Right cardiac atrium (tissue), 5 donors: ENCODE measurements around the gene MAP4. TPM values are rescaled to one million over a fixed set of nuclear protein-coding genes. Genes with fewer than 3 reads are reported as not detected.
A peak's percentile ranks its signal among the peaks of the same experiment; 100 is the strongest.

Experiments
- ATAC-seq, 2 donors: fragments of 200-7000 bp; cut with Tn5 transposase; one replicate each; pipeline versions ENCODE4 v1.8.0 to v1.9.1; 2020; ENCODE audit warnings: moderate library complexity in 2 of 2, mild to moderate bottlenecking in 1 of 2
- DNase-seq, 3 donors: peaks; one replicate each; pipeline ENCODE4 v3.0.0-alpha.2; 2020
- H3K27ac ChIP-seq: one replicate; pipeline ENCODE4 v1.5.1; 2013; ENCODE audit warnings: mild to moderate bottlenecking, low read length, control low read depth, moderate library complexity
- H3K27me3 ChIP-seq: one replicate; pipeline ENCODE4 v1.6.1; 2013; ENCODE audit not compliant: control insufficient read depth, insufficient read depth
- H3K4me1 ChIP-seq: one replicate; pipeline ENCODE4 v1.6.1; 2013; ENCODE audit warnings: low read length; ENCODE audit not compliant: control insufficient read depth, insufficient read depth
- H3K4me3 ChIP-seq: one replicate; pipeline ENCODE4 v1.5.1; 2013; ENCODE audit warnings: low read length, control low read depth
- H3K9me3 ChIP-seq: one replicate; pipeline ENCODE4 v1.6.1; 2013; ENCODE audit warnings: low read length; ENCODE audit not compliant: control insufficient read depth
- WGBS: extraction: QIAGEN DNeasy Blood & Tissue Kit; methylation state at CpG from one replicate; pipeline ENCODE4 v1.1.7; 2013; 5-methylcytosine and 5-hydroxymethylcytosine counted together
- intact Hi-C, 4 donors: fragments of 100-400 bp; cut with DNase I; formaldehyde crosslinking; loops; one replicate each; pipeline versions ENCODE4 v1.11.0 to v1.14.0; 2022 to 2023
- polyA plus RNA-seq: library from polyadenylated mRNA; stranded (reverse); fragments of 200-250 nt; gene quantifications from one replicate; pipeline ENCODE4 v1.2.3, GENCODE V29; 2013
- total RNA-seq, 4 donors: library from RNA; stranded (reverse); fragmentation: NEBNext Ultra II Directional; extraction: Animal tissue kit (Norgen Biotek cat#: 25700); gene quantifications; one replicate each; pipeline ENCODE4 v1.2.1, GENCODE V29; 2021
- donor health status: healthy with polysubstance abuse.
- donor health status: DM: no; HTN: yes; CAD: no.
- donor health status: DM: no; HTN: no; CAD: no.
- donor health status: DM: no; HTN: yes; CAD: no; lungs with severe emphysema.
- donor health status: DM: yes; HTN: yes; CAD: no.

Gene MAP4
- total and polyA plus RNA-seq, 5 donors, result 267 to 557 (median 448) TPM

DNA sequence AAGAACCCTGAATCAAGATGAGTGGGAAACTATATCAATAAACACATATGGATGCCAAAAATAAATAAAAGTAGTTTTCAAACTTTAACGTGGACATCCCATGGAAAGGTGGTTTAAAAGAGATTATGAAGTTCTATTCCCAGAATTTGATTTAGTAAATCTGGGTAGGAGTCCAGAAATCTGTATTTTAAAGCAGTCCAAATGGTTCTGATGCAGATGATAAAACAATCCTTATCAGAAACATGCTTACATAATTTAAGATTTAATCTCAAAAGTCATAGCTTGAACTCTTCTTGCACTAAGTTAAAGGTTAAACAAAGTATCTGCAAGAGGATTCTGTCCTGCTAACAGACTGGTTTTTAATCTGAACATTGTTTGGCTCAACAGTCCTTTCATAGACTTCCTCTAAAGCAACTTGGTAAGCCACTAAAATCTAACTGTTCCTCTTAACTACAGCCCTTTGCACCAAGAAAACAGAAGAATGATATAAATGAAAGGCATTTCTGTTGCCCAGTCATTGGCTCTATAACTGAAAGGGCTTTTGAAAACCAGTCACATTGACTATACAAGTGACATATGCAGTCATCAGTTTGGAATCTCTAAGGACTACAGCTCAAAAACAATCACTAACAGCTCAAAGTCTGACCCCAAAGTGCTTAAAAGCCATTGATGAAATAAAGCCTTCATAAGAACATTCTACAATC is 23.4 kb upstream of the MAP4 start:
- Histone ChIP-seq H3K9me3 (no peaks in the 10 kb centered on the region), H3K4me1 (peaks cover 14% of the 10 kb centered on the region), H3K27me3 (no peaks in the 10 kb centered on the region), H3K27ac (peak overlapping the region; percentile 65), H3K4me3 (no peak overlapping the region)
- peak; percentile 29 to 48 for ATAC-seq
- WGBS, result 2% methylated on average over 1 of the region's 1 CpG
- no peak for DNase-seq
- intact Hi-C loops, result no loop called here

- intact Hi-C loops, result no loop called here
- DNase-seq (no peak), ATAC-seq (peak; percentile 12 to 22)
- Histone ChIP-seq H3K4me1 (peaks cover 16% of the 10 kb centered on the region), H3K27ac (peak overlapping the region; percentile 65), H3K27me3 (no peaks in the 10 kb centered on the region), H3K4me3 (no peak overlapping the region), H3K9me3 (no peaks in the 10 kb centered on the region)
- 31% methylated on average over 6 of the region's 6 CpGs for WGBS
Observed at GRCh38 chr3:48038971-48039481, 22.8 kb upstream of the MAP4 start.

DNA sequence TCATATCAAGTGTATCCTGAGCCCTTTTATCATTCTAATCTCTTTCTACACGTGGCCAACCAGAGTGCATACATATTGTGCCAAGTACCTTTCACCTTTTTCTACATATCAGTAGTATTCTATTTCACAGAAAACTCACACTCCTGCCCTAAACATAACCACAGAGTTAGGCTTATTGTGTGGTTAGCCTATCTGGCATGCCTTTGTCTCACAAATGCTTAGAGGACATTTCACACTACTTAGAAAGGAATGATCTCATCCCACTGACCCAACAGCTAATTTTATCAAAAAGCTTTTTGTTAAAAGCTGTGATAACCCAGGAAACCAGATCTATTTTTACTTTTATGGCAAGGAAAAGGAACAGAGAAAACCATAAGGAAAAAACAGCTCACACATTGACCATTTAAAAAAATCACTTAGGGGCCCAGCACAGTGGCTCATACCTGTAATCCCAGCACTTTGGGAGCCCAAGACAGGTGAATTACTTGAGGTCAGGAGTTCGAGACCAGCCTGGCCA is 17.8 kb upstream of the MAP4 start:
- ATAC-seq, result peak; percentile 85 to 91
- intact Hi-C loops, result no loop called here
- H3K4me1 ChIP-seq, result peaks cover 18% of the 10 kb centered on the region

GRCh38 chr3:48030188-48030587 is 14.0 kb upstream of the MAP4 start:
- intact Hi-C loops, result no loop called here
- ATAC-seq, result no peak

More for the DNA sequence above, 17.8 kb upstream of the MAP4 start:
- no peak overlapping the region for H3K4me3 ChIP-seq
- no peaks in the 10 kb centered on the region for H3K9me3 ChIP-seq
- 24% methylated on average over 2 of the region's 2 CpGs for WGBS
- peak overlapping the region; percentile 92 for H3K27ac ChIP-seq
- no peaks in the 10 kb centered on the region for H3K27me3 ChIP-seq
- no peak for DNase-seq

GRCh38 chr3:48026951-48027908 is 11.0 kb upstream of the MAP4 start:
- Histone ChIP-seq H3K4me3 (no peak overlapping the region), H3K4me1 (peaks cover 3% of the 10 kb centered on the region), H3K27me3 (no peaks in the 10 kb centered on the region), H3K27ac (peak overlapping the region; percentile 19), H3K9me3 (no peaks in the 10 kb centered on the region)
- intact Hi-C loops, result no loop called here
- 75% methylated on average over 10 of the region's 10 CpGs for WGBS
- DNase-seq (no peak), ATAC-seq (no peak)

More at GRCh38 chr3:48030188-48030587, 14.0 kb upstream of the MAP4 start:
- no peak overlapping the region for H3K4me3 ChIP-seq
- H3K9me3 ChIP-seq, result no peaks in the 10 kb centered on the region
- H3K27me3 ChIP-seq, result no peaks in the 10 kb centered on the region
- H3K27ac ChIP-seq, result no peak overlapping the region
- WGBS, result 49% methylated on average over 3 of the region's 3 CpGs
- H3K4me1 ChIP-seq, result peaks cover 11% of the 10 kb centered on the region
- no peak for DNase-seq

GRCh38 chr3:48026098-48026497 is 9.9 kb upstream of the MAP4 start:
- no peak for DNase-seq
- Histone ChIP-seq H3K4me1 (peaks cover 3% of the 10 kb centered on the region), H3K27me3 (no peaks in the 10 kb centered on the region), H3K9me3 (no peaks in the 10 kb centered on the region), H3K4me3 (no peak overlapping the region), H3K27ac (no peak overlapping the region)
- 61% methylated on average over 2 of the region's 2 CpGs for WGBS
- no peak for ATAC-seq
- intact Hi-C loops, result no loop called here

GRCh38 chr3:48024401-48024800 is 8.2 kb upstream of the MAP4 start:
- intact Hi-C loops, result no loop called here
- Histone ChIP-seq H3K27ac (no peak overlapping the region), H3K4me3 (no peak overlapping the region), H3K27me3 (no peaks in the 10 kb centered on the region), H3K9me3 (no peaks in the 10 kb centered on the region), H3K4me1 (peaks cover 7% of the 10 kb centered on the region)
- DNase-seq (no peak), ATAC-seq (no peak)
- WGBS, result 67% methylated on average over 1 of the region's 1 CpG

DNA sequence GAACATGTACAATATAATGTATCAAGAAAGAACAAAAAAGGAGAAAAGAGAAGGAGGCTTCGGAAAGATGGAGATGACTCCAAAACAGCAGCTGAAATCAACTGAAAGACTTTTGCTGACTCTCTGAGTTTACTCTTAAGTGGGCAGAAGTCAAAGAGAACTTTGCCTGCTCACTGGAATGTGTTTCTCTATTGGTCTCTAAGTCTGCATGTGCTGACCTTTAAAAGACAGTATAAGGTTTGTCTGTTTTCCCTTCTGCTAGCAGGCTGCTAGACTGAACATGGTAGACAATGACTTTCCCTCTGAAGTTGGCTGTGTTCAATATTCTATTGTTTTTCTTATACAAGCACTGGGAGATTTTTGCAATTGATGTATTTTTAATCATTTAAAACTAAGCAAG is 7.2 kb upstream of the MAP4 start:
- peaks cover 7% of the 10 kb centered on the region for H3K4me1 ChIP-seq
- no peak overlapping the region for H3K27ac ChIP-seq
- no peaks in the 10 kb centered on the region for H3K9me3 ChIP-seq
- no peak for DNase-seq
- no peaks in the 10 kb centered on the region for H3K27me3 ChIP-seq
- no peak overlapping the region for H3K4me3 ChIP-seq
- WGBS, result 78% methylated on average over 1 of the region's 1 CpG
- intact Hi-C loops, result no loop called here
- ATAC-seq, result peak; percentile 40 to 64

- no peak for ATAC-seq
- no peak for DNase-seq
- Histone ChIP-seq H3K27ac (no peak overlapping the region), H3K4me1 (peaks cover 8% of the 10 kb centered on the region), H3K4me3 (no peak overlapping the region), H3K27me3 (no peaks in the 10 kb centered on the region), H3K9me3 (no peaks in the 10 kb centered on the region)
- 84% methylated on average over 4 of the region's 4 CpGs for WGBS
- intact Hi-C loops, result no loop called here
Observed at GRCh38 chr3:48022178-48022577, 6.0 kb upstream of the MAP4 start.

DNA sequence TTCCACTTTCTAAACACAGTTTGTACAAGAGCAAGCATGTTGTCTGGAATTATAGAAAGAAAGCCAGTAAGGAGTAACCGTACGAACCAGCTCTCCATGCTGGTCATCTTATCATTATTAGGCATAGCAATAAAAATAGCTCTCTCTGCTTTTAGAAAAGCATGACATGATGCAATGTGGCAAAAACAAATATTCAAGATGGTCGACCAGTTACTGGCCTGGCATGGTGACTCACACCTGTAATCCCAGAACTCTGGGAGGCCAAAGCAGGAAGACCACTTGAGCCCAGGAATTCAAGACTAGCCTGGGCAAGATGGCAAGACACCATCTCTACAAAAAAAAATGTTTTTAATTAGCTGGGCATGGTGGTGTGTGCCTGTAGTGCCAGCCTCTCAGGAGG is 2.6 kb upstream of the MAP4 start:
- intact Hi-C loops, result loop anchor here in 1 of 4 donors (5.0 kb wide), 1 partner anchor 68 kb away; no protein-coding TSS in a partner anchor
- Histone ChIP-seq H3K4me3 (no peak overlapping the region), H3K27ac (peak overlapping the region; percentile 26), H3K4me1 (peaks cover 11% of the 10 kb centered on the region), H3K27me3 (no peaks in the 10 kb centered on the region), H3K9me3 (no peaks in the 10 kb centered on the region)
- WGBS, result 47% methylated on average over 3 of the region's 3 CpGs
- DNase-seq (no peak), ATAC-seq (peak in 1 of 2 donors; percentile 40)
